Breast epithelium (tissue), 4 donors: ENCODE measurements around the gene BMP15. TPM values are rescaled to one million over a fixed set of nuclear protein-coding genes. Genes with fewer than 3 reads are reported as not detected.

Experiments used
- DNase-seq, 2 donors: peaks; one replicate each; pipeline ENCODE4 v3.0.0-alpha.2; 2019; ENCODE audit warnings: low spot score in 2 of 2
- H3K27ac ChIP-seq, 2 donors: fragments of 200-600 bp; sonication (generic) in 1 of 2; one replicate each; pipeline ENCODE4 v1.5.1; 2016 to 2019; ENCODE audit warnings: mild to moderate bottlenecking in 1 of 2
- H3K27me3 ChIP-seq, 2 donors: fragments of 200-600 bp; sonication (generic) in 1 of 2; one replicate each; pipeline versions ENCODE4 v1.5.1 to v1.6.0; 2017 to 2019; ENCODE audit warnings: control low read depth in 1 of 2, mild to moderate bottlenecking in 1 of 2
- H3K36me3 ChIP-seq: fragments of 200-600 bp; one replicate; pipeline ENCODE4 v1.5.1; 2019
- H3K4me1 ChIP-seq, 2 donors: fragments of 200-600 bp; sonication (generic); one replicate each; pipeline ENCODE4 v1.5.1; 2016 to 2019; ENCODE audit warnings: control low read depth in 1 of 2
- H3K4me3 ChIP-seq, 3 donors: fragments of 200-600 bp; sonication (generic); 1 replicate in 2 of 3; 2 replicates in 1 of 3; pipeline ENCODE4 v1.5.1; 2016 to 2019; ENCODE audit warnings: mild to moderate bottlenecking in 3 of 3, moderate library complexity in 2 of 3
- H3K9me3 ChIP-seq, 2 donors: fragments of 200-600 bp; sonication (generic) in 1 of 2; one replicate each; pipeline ENCODE4 v1.5.1; 2016 to 2019; ENCODE audit warnings: control low read depth in 1 of 2
- CTCF ChIP-seq, 3 donors: fragments of 450-650 bp; IDR thresholded peaks; one replicate each; pipeline ENCODE4 v1.5.1; 2016 to 2017; ENCODE audit warnings: antibody characterized with exemption in 3 of 3, mild to moderate bottlenecking in 3 of 3, moderate library complexity in 3 of 3
- POLR2A ChIP-seq: fragments of 450-650 bp; IDR thresholded peaks from one replicate; pipeline ENCODE4 v1.6.1; 2016; ENCODE audit warnings: antibody characterized with exemption, mild to moderate bottlenecking, moderate library complexity
- POLR2AphosphoS5 ChIP-seq, 3 donors: sonication (generic); formaldehyde crosslinking; IDR thresholded peaks; one replicate each; pipeline ENCODE4 v1.6.1; 2017; ENCODE audit warnings: antibody characterized with exemption in 3 of 3
- intact Hi-C: fragments of 100-400 bp; cut with DNase I; formaldehyde crosslinking; loops from one replicate; pipeline ENCODE4 v1.15.1; 2023; ENCODE audit warnings: low total_unique reads
- total RNA-seq, 3 donors: library from RNA; depleted of rRNA; stranded (reverse); fragments of >200 nt; gene quantifications; one replicate each; pipeline ENCODE4 v1.1.0, GENCODE V29; 2016

The BMP15 gene
- total RNA-seq, 3 donors from 2014 or later = not detected

DNA sequence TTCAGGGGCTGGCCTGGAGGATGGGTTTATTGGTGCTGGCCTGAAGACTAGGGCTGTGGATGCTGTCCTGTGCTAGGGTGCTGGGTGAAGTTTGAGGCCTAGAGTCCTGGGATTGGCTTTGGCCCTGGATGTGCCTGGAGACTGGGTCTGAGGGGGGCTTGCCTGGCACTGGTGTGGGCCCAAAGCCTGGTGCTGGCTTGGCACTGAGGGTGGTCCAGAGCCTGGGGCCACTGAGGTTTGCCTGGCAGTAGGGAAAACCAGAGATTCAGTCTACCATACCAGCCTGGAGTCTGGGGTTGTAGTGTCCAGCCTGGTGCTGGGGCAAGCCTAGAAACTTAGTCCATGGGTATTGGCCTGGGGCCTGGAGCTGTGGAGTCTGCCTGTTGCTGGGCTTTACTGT lies 16.6 kb downstream of the BMP15 start:
- no peaks in the 10 kb centered on the region for H3K9me3 ChIP-seq
- H3K4me3 ChIP-seq = no peak overlapping the region
- H3K27me3 ChIP-seq = peaks cover 0 to 6% of the 10 kb centered on the region in 2 donors
- H3K4me1 ChIP-seq = no peaks in the 10 kb centered on the region
- intact Hi-C loops = no loop called here
- TF ChIP-seq POLR2AphosphoS5 (IDR thresholded peaks at IDR 0.05) (no peak), CTCF (IDR thresholded peaks at IDR 0.05) (no peak), POLR2A (no peak)
- no peaks in the 10 kb centered on the region for H3K36me3 ChIP-seq
- H3K27ac ChIP-seq = no peak overlapping the region
- DNase-seq = no peak

DNA sequence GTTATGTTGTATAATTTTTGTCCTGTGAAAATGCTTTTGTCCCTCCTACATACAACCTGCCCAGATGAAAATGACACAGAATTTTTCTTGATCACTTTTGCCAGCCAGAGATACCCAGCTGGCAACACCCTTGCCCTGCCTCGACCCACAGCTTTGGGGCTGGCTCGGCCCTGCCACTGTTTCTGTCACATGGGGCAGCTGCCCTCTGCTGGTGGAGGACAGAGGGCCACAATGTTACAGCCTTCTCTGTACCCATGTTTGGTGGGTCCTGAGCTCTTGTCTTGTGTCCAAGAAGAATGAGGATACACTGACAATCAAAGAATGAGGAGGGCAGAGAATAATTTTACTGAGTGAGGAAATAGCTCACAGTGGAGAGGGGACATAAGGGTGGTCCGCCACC lies 31.1 kb downstream of the BMP15 start:
- no peaks in the 10 kb centered on the region for H3K4me1 ChIP-seq
- H3K4me3 ChIP-seq = no peak overlapping the region
- no peak for DNase-seq
- TF ChIP-seq POLR2A = no peak
- TF ChIP-seq POLR2AphosphoS5 (IDR thresholded peaks at IDR 0.05) = no peak
- no peak for TF ChIP-seq CTCF (IDR thresholded peaks at IDR 0.05)
- H3K27ac ChIP-seq = no peak overlapping the region
- no peaks in the 10 kb centered on the region for H3K36me3 ChIP-seq
- intact Hi-C loops = no loop called here
- H3K9me3 ChIP-seq = no peaks in the 10 kb centered on the region
- peaks cover 0 to 26% of the 10 kb centered on the region in 2 donors for H3K27me3 ChIP-seq

- Histone ChIP-seq H3K4me1 (no peaks in the 10 kb centered on the region), H3K36me3 (no peaks in the 10 kb centered on the region), H3K27me3 (peaks cover 0 to 23% of the 10 kb centered on the region in 2 donors), H3K4me3 (no peak overlapping the region), H3K27ac (no peak overlapping the region), H3K9me3 (no peaks in the 10 kb centered on the region)
- DNase-seq = no peak
- no peak for TF ChIP-seq POLR2A
- TF ChIP-seq POLR2AphosphoS5 (IDR thresholded peaks at IDR 0.05) = no peak
- TF ChIP-seq CTCF (IDR thresholded peaks at IDR 0.05) = no peak
- intact Hi-C loops = no loop called here
Observed at GRCh38 chrX:50942471-50942870, 31.9 kb downstream of the BMP15 start.

DNA sequence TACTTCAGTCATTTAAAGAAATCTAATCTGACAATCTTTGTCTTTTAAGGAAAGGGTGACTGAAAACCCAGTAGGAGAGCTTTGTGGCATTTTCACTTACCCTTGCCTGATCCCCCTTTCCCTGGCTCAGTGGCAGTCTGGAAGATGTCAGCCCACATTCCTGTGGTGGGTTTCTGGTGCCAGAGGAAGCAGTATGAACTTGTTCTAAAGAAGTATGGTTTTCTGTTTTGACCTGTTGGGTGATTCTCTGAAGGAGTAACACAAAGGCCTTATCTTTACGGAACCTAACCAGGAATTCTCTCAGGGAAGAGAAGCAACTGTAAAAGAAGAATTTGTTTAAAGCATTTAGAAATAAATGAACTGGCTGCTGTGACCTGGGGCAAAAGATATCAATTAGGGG lies 41.9 kb downstream of the BMP15 start:
- no peaks in the 10 kb centered on the region for H3K36me3 ChIP-seq
- peaks cover 0 to 23% of the 10 kb centered on the region in 2 donors for H3K27me3 ChIP-seq
- TF ChIP-seq POLR2A (no peak), POLR2AphosphoS5 (IDR thresholded peaks at IDR 0.05) (no peak), CTCF (IDR thresholded peaks at IDR 0.05) (no peak)
- intact Hi-C loops = no loop called here
- no peak overlapping the region for H3K4me3 ChIP-seq
- DNase-seq = peak in 1 of 2 donors; percentile 27
- no peak overlapping the region for H3K27ac ChIP-seq
- H3K4me1 ChIP-seq = no peaks in the 10 kb centered on the region
- peaks cover 0 to 16% of the 10 kb centered on the region in 2 donors for H3K9me3 ChIP-seq

GRCh38 chrX:50953832-50954231 lies 43.3 kb downstream of the BMP15 start:
- peaks cover 0 to 19% of the 10 kb centered on the region in 2 donors for H3K27me3 ChIP-seq
- no peak overlapping the region for H3K4me3 ChIP-seq
- peaks cover 0 to 16% of the 10 kb centered on the region in 2 donors for H3K9me3 ChIP-seq
- TF ChIP-seq CTCF (IDR thresholded peaks at IDR 0.05) (no peak), POLR2AphosphoS5 (IDR thresholded peaks at IDR 0.05) (no peak), POLR2A (no peak)
- H3K36me3 ChIP-seq = no peaks in the 10 kb centered on the region
- intact Hi-C loops = no loop called here
- no peak overlapping the region for H3K27ac ChIP-seq
- no peaks in the 10 kb centered on the region for H3K4me1 ChIP-seq
- DNase-seq = no peak
